Mesenteric fat pad (tissue), 1 donor: ENCODE data around the gene ALCAM. TPM values are rescaled to one million over a fixed set of nuclear protein-coding genes. Genes with fewer than 3 reads are reported as not detected.
"Not testable (repeated sequence)": the region's sequence is repeated elsewhere in the genome, so short reads cannot be mapped to it uniquely, and the experiment has no call there.

Source experiments
- DNase-seq: peaks from one replicate; pipeline ENCODE4 v3.0.0-alpha.2; 2020; ENCODE audit warnings: low spot score
- total RNA-seq: library from RNA; stranded (reverse); fragmentation: NEBNext Ultra II Directional; extraction: Animal tissue kit (Norgen Biotek cat#: 25700); gene quantifications from one replicate; pipeline ENCODE4 v1.2.1, GENCODE V29; 2021
- donor health status: DM: yes; HTN: yes; CAD: no.

ALCAM gene
- total RNA-seq, 1 donor from 2014 or later: 9.9 TPM

GRCh38 chr3:105580296-105580965 is 213.7 kb downstream of the ALCAM start:
- no peak for DNase-seq

GRCh38 chr3:105582015-105582414 is 215.3 kb downstream of the ALCAM start:
- DNase-seq: no peak

GRCh38 chr3:105584003-105584790 is 217.5 kb downstream of the ALCAM start:
- no peak for DNase-seq

- DNase-seq: no peak
Measured at GRCh38 chr3:105593315-105593714, 226.6 kb downstream of the ALCAM start.

- DNase-seq: no peak
Measured at GRCh38 chr3:105594219-105594618, 227.5 kb downstream of the ALCAM start.

GRCh38 chr3:105598042-105598796 is 231.5 kb downstream of the ALCAM start:
- no peak for DNase-seq

- DNase-seq: no peak
Measured at GRCh38 chr3:105599350-105599749, 232.6 kb downstream of the ALCAM start.

GRCh38 chr3:105601756-105602155 is 235.0 kb downstream of the ALCAM start:
- DNase-seq: not testable (repeated sequence)

GRCh38 chr3:105602286-105602685 is 235.6 kb downstream of the ALCAM start:
- DNase-seq: not testable (repeated sequence)

- DNase-seq: not testable (repeated sequence)
Measured at GRCh38 chr3:105603516-105603915, 236.8 kb downstream of the ALCAM start.

GRCh38 chr3:105606016-105606415 is 239.3 kb downstream of the ALCAM start:
- no peak for DNase-seq

- DNase-seq: no peak
Measured at GRCh38 chr3:105608623-105609022, 241.9 kb downstream of the ALCAM start.

GRCh38 chr3:105610473-105610872 is 243.8 kb downstream of the ALCAM start:
- no peak for DNase-seq

GRCh38 chr3:105611304-105612192 is 244.8 kb downstream of the ALCAM start:
- DNase-seq: no peak

GRCh38 chr3:105613120-105613519 is 246.4 kb downstream of the ALCAM start:
- no peak for DNase-seq

GRCh38 chr3:105614288-105615030 is 247.8 kb downstream of the ALCAM start:
- DNase-seq: no peak

GRCh38 chr3:105615814-105616213 is 249.1 kb downstream of the ALCAM start:
- DNase-seq: no peak

- DNase-seq: no peak
Measured at GRCh38 chr3:105616374-105617121, 249.8 kb downstream of the ALCAM start.

- DNase-seq: no peak
Measured at GRCh38 chr3:105618556-105618955, 251.8 kb downstream of the ALCAM start.
